Neutrophil (primary cell): ENCODE data around the gene MEPE.

Source experiments
- H3K27ac ChIP-seq: fragments of 200-600 bp; sonication (generic); 2 replicates; pipeline ENCODE4 v1.5.1; 2016; ENCODE audit warnings: mild to moderate bottlenecking, moderate library complexity
- H3K27me3 ChIP-seq: fragments of 200-600 bp; sonication (generic); 2 replicates; pipeline ENCODE4 v1.6.0; 2016; ENCODE audit warnings: mild to moderate bottlenecking
- H3K36me3 ChIP-seq: fragments of 200-600 bp; sonication (generic); 2 replicates; pipeline ENCODE4 v1.5.1; 2017
- H3K4me1 ChIP-seq, 2 experiments: fragments of 200-600 bp in 1 of 2; sonication (generic) in 1 of 2; 1 replicate in 1 of 2; 2 replicates in 1 of 2; pipeline versions ENCODE4 v1.5.1 to v1.6.1; 2013 to 2016; ENCODE audit warnings: low read depth in 1 of 2, low read length in 1 of 2, mild to moderate bottlenecking in 1 of 2, moderate library complexity in 1 of 2; ENCODE audit not compliant: control insufficient read depth in 1 of 2, insufficient read depth in 1 of 2
- H3K4me3 ChIP-seq, 2 experiments: fragments of 200-600 bp in 1 of 2; sonication (generic) in 1 of 2; 1 replicate in 1 of 2; 2 replicates in 1 of 2; pipeline ENCODE4 v1.5.1; 2013 to 2016; ENCODE audit warnings: low read depth in 1 of 2, low read length in 1 of 2, mild to moderate bottlenecking in 1 of 2, moderate library complexity in 1 of 2
- H3K9me3 ChIP-seq: fragments of 200-600 bp; sonication (generic); 2 replicates; pipeline ENCODE4 v1.5.1; 2016
- CTCF ChIP-seq: fragments of 200-600 bp; sonication (generic); IDR thresholded peaks from 2 replicates; pipeline ENCODE4 v1.5.1; 2016; ENCODE audit warnings: antibody characterized with exemption

MEPE gene

DNA sequence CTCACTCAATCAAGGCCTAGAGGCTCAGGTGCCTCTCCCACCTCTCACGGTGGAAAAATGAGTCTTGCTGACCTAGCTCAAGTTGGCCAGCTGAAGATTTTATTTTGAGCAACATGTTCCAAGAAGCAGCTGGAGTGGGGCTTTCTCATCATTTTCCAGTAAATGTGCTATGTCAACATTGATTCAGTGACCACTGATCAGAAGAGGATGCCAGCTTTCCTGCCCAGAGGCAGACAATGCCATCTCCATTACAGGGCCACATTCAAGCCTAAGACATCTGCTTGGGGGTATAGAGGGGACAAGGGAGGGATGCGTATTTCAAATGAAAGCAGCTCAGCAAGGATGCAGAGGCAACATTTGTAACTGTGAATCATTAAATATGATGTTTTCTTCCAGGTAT is 3.0 kb downstream of the MEPE start:
- no peak for TF ChIP-seq CTCF
- Histone ChIP-seq H3K4me1 (no peaks in the 10 kb centered on the region), H3K27me3 (no peaks in the 10 kb centered on the region), H3K27ac (no peak overlapping the region), H3K36me3 (no peaks in the 10 kb centered on the region), H3K9me3 (no peaks in the 10 kb centered on the region), H3K4me3 (no peak overlapping the region)

- TF ChIP-seq CTCF: no peak
- Histone ChIP-seq H3K27ac (no peak overlapping the region), H3K4me1 (no peaks in the 10 kb centered on the region), H3K9me3 (no peaks in the 10 kb centered on the region), H3K27me3 (no peaks in the 10 kb centered on the region), H3K4me3 (no peak overlapping the region), H3K36me3 (no peaks in the 10 kb centered on the region)
Measured at GRCh38 chr4:87838205-87838604, 5.4 kb downstream of the MEPE start.

GRCh38 chr4:87838890-87839591 is 6.3 kb downstream of the MEPE start:
- Histone ChIP-seq H3K27me3 (peaks cover 6% of the 10 kb centered on the region), H3K27ac (no peak overlapping the region), H3K4me1 (no peaks in the 10 kb centered on the region), H3K4me3 (no peak overlapping the region), H3K36me3 (no peaks in the 10 kb centered on the region), H3K9me3 (no peaks in the 10 kb centered on the region)
- peak; percentile 53 for TF ChIP-seq CTCF

- TF ChIP-seq CTCF: no peak
- H3K4me3 ChIP-seq: no peak overlapping the region
Measured at GRCh38 chr4:87839592-87839946, 6.8 kb downstream of the MEPE start.

GRCh38 chr4:87840149-87840548 is 7.4 kb downstream of the MEPE start:
- Histone ChIP-seq H3K4me1 (no peaks in the 10 kb centered on the region), H3K9me3 (no peaks in the 10 kb centered on the region), H3K27me3 (peaks cover 15% of the 10 kb centered on the region), H3K36me3 (no peaks in the 10 kb centered on the region), H3K4me3 (no peak overlapping the region), H3K27ac (no peak overlapping the region)
- no peak for TF ChIP-seq CTCF

More at GRCh38 chr4:87839592-87839946, 6.8 kb downstream of the MEPE start:
- Histone ChIP-seq H3K36me3 (no peaks in the 10 kb centered on the region), H3K9me3 (no peaks in the 10 kb centered on the region), H3K4me1 (no peaks in the 10 kb centered on the region), H3K27me3 (peaks cover 11% of the 10 kb centered on the region), H3K27ac (no peak overlapping the region)
